Astrocyte (in vitro differentiated cells and primary cell): ENCODE data around the gene DNAJC12.

Experiments
- EZH2 ChIP-seq: IDR thresholded peaks from 2 replicates; pipeline ENCODE4 v1.6.1; 2012; ENCODE audit warnings: mild to moderate bottlenecking, low read length, inconsistent platforms; ENCODE audit not compliant: insufficient read depth
- TF ChIP-seq, protein P1 (sequence below): IDR thresholded peaks from 2 replicates; pipeline ENCODE4 v1.5.1; 2011; ENCODE audit warnings: low read depth, mild to moderate bottlenecking, inconsistent platforms, low read length, moderate library complexity; ENCODE audit not compliant: insufficient read depth

DNA sequence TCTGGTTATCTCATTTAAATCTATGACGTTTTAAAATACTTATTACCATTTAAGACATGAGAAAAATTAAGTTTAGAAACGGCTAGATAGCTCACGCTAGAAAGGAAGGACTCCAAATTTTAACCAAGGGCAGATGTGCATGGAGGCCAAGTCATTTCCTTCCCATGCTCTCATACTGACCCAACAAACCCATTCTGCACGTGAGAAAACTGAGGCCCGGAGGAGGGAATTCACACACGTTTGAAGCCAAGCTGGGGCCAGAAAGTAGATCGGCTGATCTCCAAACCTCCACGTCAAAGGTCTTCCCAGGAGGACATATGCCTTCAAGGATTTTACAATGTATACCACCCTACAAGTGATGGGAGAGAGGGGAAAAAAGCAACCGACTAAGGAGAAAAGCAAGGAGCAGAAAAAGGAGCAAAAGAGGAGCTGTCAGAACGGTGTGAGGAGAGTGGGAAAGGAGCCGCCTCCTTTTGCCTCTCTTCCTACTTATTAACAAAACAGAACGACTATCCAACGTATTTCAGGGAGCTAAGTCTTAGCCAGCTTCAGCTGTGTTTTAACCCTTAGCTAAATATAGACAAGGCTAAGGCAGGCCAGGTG is 45.8 kb upstream of the DNAJC12 start:
- TF ChIP-seq, protein P1, sequence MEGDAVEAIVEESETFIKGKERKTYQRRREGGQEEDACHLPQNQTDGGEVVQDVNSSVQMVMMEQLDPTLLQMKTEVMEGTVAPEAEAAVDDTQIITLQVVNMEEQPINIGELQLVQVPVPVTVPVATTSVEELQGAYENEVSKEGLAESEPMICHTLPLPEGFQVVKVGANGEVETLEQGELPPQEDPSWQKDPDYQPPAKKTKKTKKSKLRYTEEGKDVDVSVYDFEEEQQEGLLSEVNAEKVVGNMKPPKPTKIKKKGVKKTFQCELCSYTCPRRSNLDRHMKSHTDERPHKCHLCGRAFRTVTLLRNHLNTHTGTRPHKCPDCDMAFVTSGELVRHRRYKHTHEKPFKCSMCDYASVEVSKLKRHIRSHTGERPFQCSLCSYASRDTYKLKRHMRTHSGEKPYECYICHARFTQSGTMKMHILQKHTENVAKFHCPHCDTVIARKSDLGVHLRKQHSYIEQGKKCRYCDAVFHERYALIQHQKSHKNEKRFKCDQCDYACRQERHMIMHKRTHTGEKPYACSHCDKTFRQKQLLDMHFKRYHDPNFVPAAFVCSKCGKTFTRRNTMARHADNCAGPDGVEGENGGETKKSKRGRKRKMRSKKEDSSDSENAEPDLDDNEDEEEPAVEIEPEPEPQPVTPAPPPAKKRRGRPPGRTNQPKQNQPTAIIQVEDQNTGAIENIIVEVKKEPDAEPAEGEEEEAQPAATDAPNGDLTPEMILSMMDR = no peak
- TF ChIP-seq EZH2 = no peak
